SK-N-MC (cell line): ENCODE results near the gene PCDH10.
A peak's percentile ranks its signal among the peaks of the same experiment; 100 is the strongest.

Experiments
- DNase-seq: peaks from one replicate; pipeline ENCODE4 v3.0.0-alpha.2; 2011; ENCODE audit warnings: low read depth, low spot score
- H3K27ac ChIP-seq: fragments of 200-600 bp; sonication (generic); 2 replicates; pipeline ENCODE4 v1.5.1; 2016; ENCODE audit warnings: mixed run types
- H3K36me3 ChIP-seq: fragments of 200-600 bp; sonication (generic); 2 replicates; pipeline ENCODE4 v1.6.1; 2017; ENCODE audit warnings: antibody characterized with exemption, low read length, mixed read lengths; ENCODE audit not compliant: insufficient read depth
- H3K4me3 ChIP-seq: fragments of 200-600 bp; sonication (generic); 2 replicates; pipeline ENCODE4 v1.5.1; 2016
- H3K9ac ChIP-seq: fragments of 200-600 bp; sonication (generic); 2 replicates; pipeline ENCODE4 v1.8.0; 2017; ENCODE audit warnings: mixed run types, mixed read lengths; ENCODE audit not compliant: insufficient read length
- H3K9me3 ChIP-seq: fragments of 200-600 bp; sonication (generic); 2 replicates; pipeline ENCODE4 v1.6.1; 2017; ENCODE audit warnings: low read depth, mild to moderate bottlenecking, antibody characterized with exemption, low read length, moderate library complexity, mixed read lengths
- EZH2 ChIP-seq: fragments of 200-600 bp; sonication (generic); IDR thresholded peaks from one replicate; pipeline ENCODE4 v1.6.1; 2017; ENCODE audit warnings: antibody characterized with exemption
- FOXP2 ChIP-seq: optimal IDR thresholded peaks from 2 replicates; pipeline ENCODE3; 2011; ENCODE audit warnings: mild to moderate bottlenecking, moderate library complexity; ENCODE audit not compliant: insufficient read depth; ENCODE audit errors: extremely low read length, control extremely low read depth
- POLR2AphosphoS5 ChIP-seq: IDR thresholded peaks from 2 replicates; pipeline ENCODE4 v1.6.1; 2012; ENCODE audit warnings: mild to moderate bottlenecking, low read depth, low read length, borderline replicate concordance

PCDH10 gene, protein sequence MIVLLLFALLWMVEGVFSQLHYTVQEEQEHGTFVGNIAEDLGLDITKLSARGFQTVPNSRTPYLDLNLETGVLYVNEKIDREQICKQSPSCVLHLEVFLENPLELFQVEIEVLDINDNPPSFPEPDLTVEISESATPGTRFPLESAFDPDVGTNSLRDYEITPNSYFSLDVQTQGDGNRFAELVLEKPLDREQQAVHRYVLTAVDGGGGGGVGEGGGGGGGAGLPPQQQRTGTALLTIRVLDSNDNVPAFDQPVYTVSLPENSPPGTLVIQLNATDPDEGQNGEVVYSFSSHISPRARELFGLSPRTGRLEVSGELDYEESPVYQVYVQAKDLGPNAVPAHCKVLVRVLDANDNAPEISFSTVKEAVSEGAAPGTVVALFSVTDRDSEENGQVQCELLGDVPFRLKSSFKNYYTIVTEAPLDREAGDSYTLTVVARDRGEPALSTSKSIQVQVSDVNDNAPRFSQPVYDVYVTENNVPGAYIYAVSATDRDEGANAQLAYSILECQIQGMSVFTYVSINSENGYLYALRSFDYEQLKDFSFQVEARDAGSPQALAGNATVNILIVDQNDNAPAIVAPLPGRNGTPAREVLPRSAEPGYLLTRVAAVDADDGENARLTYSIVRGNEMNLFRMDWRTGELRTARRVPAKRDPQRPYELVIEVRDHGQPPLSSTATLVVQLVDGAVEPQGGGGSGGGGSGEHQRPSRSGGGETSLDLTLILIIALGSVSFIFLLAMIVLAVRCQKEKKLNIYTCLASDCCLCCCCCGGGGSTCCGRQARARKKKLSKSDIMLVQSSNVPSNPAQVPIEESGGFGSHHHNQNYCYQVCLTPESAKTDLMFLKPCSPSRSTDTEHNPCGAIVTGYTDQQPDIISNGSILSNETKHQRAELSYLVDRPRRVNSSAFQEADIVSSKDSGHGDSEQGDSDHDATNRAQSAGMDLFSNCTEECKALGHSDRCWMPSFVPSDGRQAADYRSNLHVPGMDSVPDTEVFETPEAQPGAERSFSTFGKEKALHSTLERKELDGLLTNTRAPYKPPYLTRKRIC

GRCh38 chr4:133148690-133149363 is at the start of gene PCDH10:
Gene PCDH10 (plus strand): TSS chr4:133149294. CDS start chr4:133150141, 847 bp downstream.
- Histone ChIP-seq H3K9ac (peak within 1 kb of the TSS; percentile 14), H3K36me3 (no peaks in the 10 kb centered on the region), H3K4me3 (peak within 1 kb of the TSS; percentile 90), H3K27ac (no peak within 1 kb of the TSS), H3K9me3 (no peaks in the 10 kb centered on the region)
- DNase-seq = peak; percentile 75
- TF ChIP-seq EZH2 = no peak
- TF ChIP-seq FOXP2 = no peak
- TF ChIP-seq POLR2AphosphoS5 = peak; percentile 94

DNA sequence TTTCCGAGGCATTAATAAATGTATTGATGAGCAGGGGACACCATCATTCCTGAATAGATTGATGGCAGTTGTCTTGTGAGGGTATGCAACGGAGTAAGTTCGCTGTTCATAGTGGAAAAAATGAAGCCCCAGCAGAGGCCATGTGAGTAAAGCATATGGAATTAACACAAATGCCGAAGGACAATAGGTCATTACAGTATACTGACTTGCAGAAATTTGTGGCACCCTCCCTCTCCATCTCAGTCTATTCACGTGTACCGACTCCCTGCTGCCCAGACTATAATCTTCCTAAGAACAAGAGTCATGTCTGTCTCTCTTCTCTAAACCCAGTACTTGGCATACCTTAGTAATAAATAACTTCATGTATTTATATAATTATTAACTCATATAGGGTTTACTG is 47.1 kb upstream of the PCDH10 start:
- Histone ChIP-seq H3K9ac (no peak overlapping the region), H3K4me3 (no peak overlapping the region), H3K36me3 (no peaks in the 10 kb centered on the region), H3K27ac (no peak overlapping the region), H3K9me3 (no peaks in the 10 kb centered on the region)
- no peak for DNase-seq
- TF ChIP-seq POLR2AphosphoS5 (no peak), EZH2 (no peak), FOXP2 (no peak)

- H3K9me3 ChIP-seq = no peaks in the 10 kb centered on the region
- no peak overlapping the region for H3K27ac ChIP-seq
- DNase-seq = no peak
- TF ChIP-seq EZH2 (no peak), FOXP2 (no peak), POLR2AphosphoS5 (no peak)
- no peaks in the 10 kb centered on the region for H3K36me3 ChIP-seq
- no peak overlapping the region for H3K9ac ChIP-seq
- no peak overlapping the region for H3K4me3 ChIP-seq
Measured at GRCh38 chr4:133102612-133103409, 46.3 kb upstream of the PCDH10 start.

DNA sequence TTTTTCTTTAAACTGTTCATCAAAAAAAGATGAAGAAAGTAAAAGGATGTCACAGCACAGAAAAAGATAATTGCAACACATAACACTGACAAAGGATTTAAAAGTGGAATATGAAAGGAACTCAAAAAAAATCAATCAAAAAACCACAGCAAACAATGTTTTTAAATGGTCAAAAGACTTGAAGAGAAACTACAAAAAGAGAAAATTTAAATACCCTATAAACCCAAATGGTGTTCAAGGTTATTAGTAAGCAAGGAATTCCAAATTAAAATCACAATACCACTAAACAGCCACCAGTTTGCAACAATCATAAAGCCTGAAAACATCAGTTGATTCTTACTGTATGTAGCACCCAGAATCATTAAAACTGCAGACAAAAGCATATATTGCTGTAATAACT is 36.5 kb upstream of the PCDH10 start:
- Histone ChIP-seq H3K9ac (no peak overlapping the region), H3K36me3 (no peaks in the 10 kb centered on the region), H3K27ac (no peak overlapping the region), H3K4me3 (no peak overlapping the region), H3K9me3 (no peaks in the 10 kb centered on the region)
- TF ChIP-seq FOXP2 (no peak), POLR2AphosphoS5 (no peak), EZH2 (no peak)
- no peak for DNase-seq

- TF ChIP-seq FOXP2 (no peak), EZH2 (no peak), POLR2AphosphoS5 (no peak)
- no peak overlapping the region for H3K9ac ChIP-seq
- DNase-seq = no peak
- H3K9me3 ChIP-seq = no peaks in the 10 kb centered on the region
- H3K36me3 ChIP-seq = no peaks in the 10 kb centered on the region
- no peak overlapping the region for H3K27ac ChIP-seq
- no peak overlapping the region for H3K4me3 ChIP-seq
Measured at GRCh38 chr4:133124746-133125145, 24.3 kb upstream of the PCDH10 start.

GRCh38 chr4:133127500-133127899 is 21.6 kb upstream of the PCDH10 start:
- H3K27ac ChIP-seq = no peak overlapping the region
- H3K36me3 ChIP-seq = no peaks in the 10 kb centered on the region
- DNase-seq = no peak
- no peak overlapping the region for H3K4me3 ChIP-seq
- H3K9ac ChIP-seq = no peak overlapping the region
- H3K9me3 ChIP-seq = no peaks in the 10 kb centered on the region
- no peak for TF ChIP-seq EZH2
- no peak for TF ChIP-seq POLR2AphosphoS5
- no peak for TF ChIP-seq FOXP2

GRCh38 chr4:133129237-133129636 is 19.9 kb upstream of the PCDH10 start:
- H3K4me3 ChIP-seq = no peak overlapping the region
- H3K9ac ChIP-seq = no peak overlapping the region
- TF ChIP-seq FOXP2 (no peak), POLR2AphosphoS5 (no peak), EZH2 (no peak)
- no peaks in the 10 kb centered on the region for H3K36me3 ChIP-seq
- H3K9me3 ChIP-seq = no peaks in the 10 kb centered on the region
- no peak overlapping the region for H3K27ac ChIP-seq
- DNase-seq = no peak

- no peak for DNase-seq
- no peak for TF ChIP-seq FOXP2
- no peak for TF ChIP-seq POLR2AphosphoS5
- TF ChIP-seq EZH2 = no peak
Measured at GRCh38 chr4:133130171-133130570, 18.9 kb upstream of the PCDH10 start.

More at GRCh38 chr4:133130171-133130570, 18.9 kb upstream of the PCDH10 start:
- H3K9me3 ChIP-seq = no peaks in the 10 kb centered on the region
- H3K9ac ChIP-seq = no peak overlapping the region
- no peak overlapping the region for H3K27ac ChIP-seq
- H3K4me3 ChIP-seq = no peak overlapping the region
- no peaks in the 10 kb centered on the region for H3K36me3 ChIP-seq
